ENCODE results near the gene ACOT7. TPM values are rescaled to one million over a fixed set of nuclear protein-coding genes. Genes with fewer than 3 reads are reported as not detected.
"Not testable (repeated sequence)": the region's sequence is repeated elsewhere in the genome, so short reads cannot be mapped to it uniquely, and the experiment has no call there.

Gene ACOT7
- total RNA-seq, 1 donor from 2014 or later = 23.1 TPM

GRCh38 chr1:6310116-6310848 lies 83.3 kb downstream of the ACOT7 start:
- no peak for DNase-seq (ENCODE audit: low read depth)

GRCh38 chr1:6309564-6309963 lies 84.0 kb downstream of the ACOT7 start:
- DNase-seq (ENCODE audit: low read depth) = no peak

- no peak for DNase-seq (ENCODE audit: low read depth)
Measured at GRCh38 chr1:6308449-6308848, 85.1 kb downstream of the ACOT7 start.

GRCh38 chr1:6307682-6308081 lies 85.9 kb downstream of the ACOT7 start:
- DNase-seq (ENCODE audit: low read depth) = not testable (repeated sequence)

- DNase-seq (ENCODE audit: low read depth) = no peak
Measured at GRCh38 chr1:6307099-6307498, 86.5 kb downstream of the ACOT7 start.

- DNase-seq (ENCODE audit: low read depth) = no peak
Measured at GRCh38 chr1:6303397-6304012, 90.1 kb downstream of the ACOT7 start.

GRCh38 chr1:6302568-6302967 lies 91.0 kb downstream of the ACOT7 start:
- DNase-seq (ENCODE audit: low read depth) = no peak

- DNase-seq (ENCODE audit: low read depth) = no peak
Measured at GRCh38 chr1:6301526-6301925, 92.0 kb downstream of the ACOT7 start.

- no peak for DNase-seq (ENCODE audit: low read depth)
Measured at GRCh38 chr1:6300342-6301048, 93.1 kb downstream of the ACOT7 start.

GRCh38 chr1:6299557-6300165 lies 93.9 kb downstream of the ACOT7 start:
- no peak for DNase-seq (ENCODE audit: low read depth)

GRCh38 chr1:6298940-6299465 lies 94.6 kb downstream of the ACOT7 start:
- no peak for DNase-seq (ENCODE audit: low read depth)

- DNase-seq (ENCODE audit: low read depth) = no peak
Measured at GRCh38 chr1:6298530-6298929, 95.0 kb downstream of the ACOT7 start.

- DNase-seq (ENCODE audit: low read depth) = no peak
Measured at GRCh38 chr1:6295910-6296309, 97.7 kb downstream of the ACOT7 start.

- DNase-seq (ENCODE audit: low read depth) = no peak
Measured at GRCh38 chr1:6294890-6295556, 98.5 kb downstream of the ACOT7 start.

- DNase-seq (ENCODE audit: low read depth) = no peak
Measured at GRCh38 chr1:6294080-6294889, 99.3 kb downstream of the ACOT7 start.

GRCh38 chr1:6292102-6292501 lies 101.5 kb downstream of the ACOT7 start:
- DNase-seq (ENCODE audit: low read depth) = no peak

GRCh38 chr1:6288665-6289064 lies 104.9 kb downstream of the ACOT7 start:
- DNase-seq (ENCODE audit: low read depth) = no peak

- no peak for DNase-seq (ENCODE audit: low read depth)
Measured at GRCh38 chr1:6288026-6288425, 105.5 kb downstream of the ACOT7 start.

- DNase-seq (ENCODE audit: low read depth) = no peak
Measured at GRCh38 chr1:6287431-6287886, 106.1 kb downstream of the ACOT7 start.

- no peak for DNase-seq (ENCODE audit: low read depth)
Measured at GRCh38 chr1:6287029-6287428, 106.5 kb downstream of the ACOT7 start.

- DNase-seq (ENCODE audit: low read depth) = no peak
Measured at GRCh38 chr1:6286266-6286665, 107.3 kb downstream of the ACOT7 start.

Measured in renal cortical epithelial cell (primary cell).